NCI-H2081 (cell line): ENCODE measurements around the gene PLCG2.
A peak's percentile ranks its signal among the peaks of the same experiment; 100 is the strongest.

Experiments used
- DNase-seq, 2 experiments: peaks; one replicate each; lab custom pipeline; 2025; lab: John Stamatoyannopoulos, UW

Gene PLCG2

GRCh38 chr16:81843683-81844082, 64.6 kb downstream of the PLCG2 start:
- DNase-seq, result no peak

GRCh38 chr16:81846105-81846504, 67.0 kb downstream of the PLCG2 start:
- DNase-seq, result no peak

DNA sequence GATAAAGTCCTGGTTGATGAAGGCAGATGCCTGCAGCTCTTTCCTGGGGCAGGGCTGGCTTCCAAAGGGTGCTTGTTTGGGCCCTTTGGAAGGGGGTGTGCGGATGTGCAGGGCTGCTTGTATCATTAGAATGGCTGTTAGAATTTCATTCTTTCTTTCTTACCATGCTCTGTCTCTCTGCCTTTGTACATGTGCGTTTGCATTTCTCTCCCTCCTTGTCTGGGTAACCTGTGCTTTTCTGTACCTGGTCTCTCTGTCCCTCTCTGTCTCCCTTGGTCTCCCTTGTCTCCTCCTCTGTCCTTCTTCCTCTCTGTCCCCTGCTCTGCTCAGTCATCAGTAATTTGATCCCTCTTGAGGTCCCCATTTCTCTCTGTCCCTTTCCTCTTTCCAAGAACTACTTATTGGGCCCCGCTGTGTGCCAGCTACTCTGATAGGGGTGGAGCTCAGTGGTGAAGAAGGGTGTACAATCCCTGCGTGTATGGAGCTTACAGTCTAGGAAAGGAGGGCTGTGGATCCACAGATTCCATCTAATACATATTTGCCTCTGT, 69.3 kb downstream of the PLCG2 start:
- DNase-seq, result no peak

- no peak for DNase-seq
Measured at GRCh38 chr16:81850197-81850944, 71.3 kb downstream of the PLCG2 start.

DNA sequence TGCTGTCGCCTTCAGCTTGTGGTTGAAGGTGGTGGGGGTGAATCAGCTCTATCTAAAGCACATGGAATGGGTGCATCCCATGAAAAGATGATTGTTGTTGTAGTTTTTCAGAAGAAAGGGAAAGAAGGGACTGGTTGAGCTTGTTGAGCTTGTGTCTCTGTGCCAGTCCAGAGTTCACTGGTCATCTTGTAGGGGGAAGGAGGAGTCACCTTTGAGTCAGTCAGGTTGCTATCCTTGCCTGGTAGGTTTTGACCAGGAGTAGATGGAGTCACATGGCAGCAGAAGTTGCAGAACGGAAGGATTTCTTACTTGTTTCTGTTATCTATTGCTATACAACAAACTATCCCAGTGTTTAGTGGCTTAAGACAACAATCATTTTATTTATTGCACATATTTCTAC, 73.3 kb downstream of the PLCG2 start:
- no peak for DNase-seq

- no peak for DNase-seq
Measured at GRCh38 chr16:81855552-81856153, 76.6 kb downstream of the PLCG2 start.

DNA sequence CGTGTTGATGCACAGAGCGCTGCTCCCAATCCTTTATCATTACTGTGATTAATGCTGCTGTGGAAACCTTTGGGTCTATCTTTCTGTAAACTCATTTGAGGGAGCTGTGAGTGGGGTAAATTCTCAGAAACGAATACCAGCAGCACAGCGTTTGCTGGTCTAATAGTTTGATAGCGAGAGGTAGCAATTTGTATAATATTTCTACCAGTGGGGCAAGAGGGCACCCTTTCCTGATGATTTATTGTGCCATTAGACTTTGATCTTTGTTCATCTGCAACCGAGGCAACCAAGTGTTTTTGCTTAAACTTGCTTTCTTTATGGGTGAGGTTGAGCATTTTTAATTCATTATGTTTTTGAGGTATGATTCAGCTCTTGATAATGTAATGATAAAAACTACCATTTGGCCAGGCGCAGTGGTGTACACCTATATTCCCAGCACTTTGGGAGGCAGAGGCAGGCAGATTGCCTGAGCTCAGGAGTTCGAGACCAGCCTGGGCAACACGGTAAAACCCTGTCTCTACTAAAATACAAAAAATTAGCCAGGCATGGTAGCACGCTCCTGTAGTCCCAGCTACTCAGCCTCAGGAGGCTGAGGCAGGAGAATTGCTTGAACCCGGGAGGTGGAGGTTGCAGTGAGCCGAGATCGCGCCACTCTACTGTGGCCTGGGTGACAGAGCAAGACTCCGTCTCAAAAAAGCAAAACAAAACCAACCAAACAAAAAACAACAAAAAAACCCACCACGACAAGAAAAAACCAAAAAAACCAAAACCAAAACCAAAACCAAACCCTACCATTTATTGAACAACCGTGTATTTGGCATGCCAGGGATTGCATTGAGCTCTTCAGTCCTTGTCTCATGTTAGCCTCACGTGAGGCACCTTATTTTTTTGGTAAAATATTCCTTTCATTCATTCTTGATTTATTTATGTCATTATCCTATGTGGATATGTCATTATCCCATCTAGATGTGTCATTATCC, 81.5 kb downstream of the PLCG2 start:
- no peak for DNase-seq

DNA sequence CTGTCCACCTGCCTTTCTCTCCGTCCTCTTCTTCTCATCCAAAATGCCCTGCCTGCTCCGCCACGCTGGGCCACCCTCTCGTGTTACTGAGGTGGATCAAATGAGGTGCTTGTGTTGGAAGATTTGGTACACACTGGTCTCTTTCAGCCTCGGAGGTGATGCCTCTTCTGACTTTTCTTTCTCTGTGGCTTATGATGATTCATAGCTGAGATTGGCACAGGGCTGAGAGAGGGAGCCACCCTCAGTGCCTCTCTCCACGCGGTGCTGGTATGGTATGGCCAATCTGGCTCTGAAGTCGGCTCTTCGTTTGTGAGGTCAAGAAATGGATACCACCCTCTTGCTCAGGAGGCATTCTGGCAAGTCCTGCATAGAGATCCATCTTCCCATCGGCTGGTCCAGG, 82.4 kb downstream of the PLCG2 start:
- DNase-seq, result no peak

GRCh38 chr16:81861915-81862314, 82.8 kb downstream of the PLCG2 start:
- DNase-seq, result no peak

DNA sequence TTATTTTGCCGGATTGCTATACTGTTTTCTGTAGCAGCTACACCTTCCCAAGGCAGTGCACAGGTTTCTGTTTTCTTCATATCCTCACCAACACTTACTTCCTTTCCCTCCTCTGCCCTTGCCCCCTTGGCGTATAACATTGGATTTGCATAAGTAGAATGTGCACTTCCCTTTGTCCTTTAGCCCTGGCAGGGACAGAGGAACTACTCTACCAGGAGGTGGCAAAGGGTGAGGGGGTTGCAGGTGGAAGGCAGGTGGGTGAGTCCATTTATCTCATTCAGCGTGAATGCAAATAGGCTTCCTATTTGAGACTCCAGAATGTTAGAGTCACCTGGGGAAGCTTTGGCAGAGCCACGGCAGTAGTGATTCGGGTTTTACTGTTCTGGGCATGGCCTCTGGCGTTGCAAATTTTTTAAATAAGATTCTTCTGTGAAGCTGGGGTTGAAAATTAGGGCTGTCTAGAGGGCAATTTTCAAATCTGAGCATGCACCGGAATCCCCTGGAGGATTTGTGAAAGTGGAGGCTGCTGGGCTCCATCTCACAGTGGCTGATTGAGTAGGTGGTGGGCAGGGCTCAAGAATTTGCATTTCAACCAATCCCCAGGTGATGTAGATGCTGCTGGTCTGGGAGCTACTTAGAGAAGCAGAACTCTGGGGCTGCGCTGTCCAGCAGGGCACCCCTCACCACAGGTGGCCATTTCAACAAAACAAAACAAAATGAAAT, 84.7 kb downstream of the PLCG2 start:
- peak in 1 of 2 experiments; percentile 10 for DNase-seq

DNA sequence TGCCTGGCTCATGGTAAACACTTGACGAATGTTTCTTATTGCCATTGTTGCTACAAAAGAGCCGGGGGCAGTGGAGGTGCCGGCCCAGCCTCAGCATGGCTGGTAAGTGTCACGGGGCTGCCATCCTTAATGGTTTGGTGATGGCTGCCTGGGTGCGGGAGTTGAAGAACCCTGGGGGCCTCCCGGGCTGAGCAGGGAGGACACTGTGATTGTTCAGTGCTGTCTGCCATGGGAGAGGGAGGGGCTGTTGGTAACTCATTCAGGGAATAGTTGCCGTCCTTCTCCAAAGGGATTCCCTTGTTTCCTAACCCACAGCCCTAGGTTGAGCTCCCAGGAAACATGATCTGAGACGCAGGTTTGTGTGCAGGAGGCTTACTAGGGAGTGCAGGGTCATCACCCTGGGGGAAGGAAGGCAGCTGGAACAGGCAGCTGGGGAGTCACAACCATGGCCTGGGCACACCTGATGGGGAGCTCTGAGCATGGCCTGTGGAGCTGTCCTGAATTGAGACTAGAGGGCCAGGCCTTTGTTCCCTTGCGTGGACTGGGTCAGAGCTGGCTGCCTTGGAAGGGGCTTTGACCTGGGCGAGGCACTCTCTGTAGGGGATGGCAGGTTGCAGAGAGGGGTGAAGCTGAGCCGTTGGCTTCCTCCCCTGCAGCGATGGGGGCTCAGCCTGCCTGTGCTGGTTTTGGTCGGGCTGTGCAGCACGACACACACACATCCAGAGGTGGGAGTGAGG, 85.7 kb downstream of the PLCG2 start:
- DNase-seq, result no peak

- no peak for DNase-seq
Measured at GRCh38 chr16:81866820-81867440, 87.8 kb downstream of the PLCG2 start.

- DNase-seq, result no peak
Measured at GRCh38 chr16:81868057-81868748, 89.1 kb downstream of the PLCG2 start.

GRCh38 chr16:81869326-81869725, 90.2 kb downstream of the PLCG2 start:
- DNase-seq, result no peak

DNA sequence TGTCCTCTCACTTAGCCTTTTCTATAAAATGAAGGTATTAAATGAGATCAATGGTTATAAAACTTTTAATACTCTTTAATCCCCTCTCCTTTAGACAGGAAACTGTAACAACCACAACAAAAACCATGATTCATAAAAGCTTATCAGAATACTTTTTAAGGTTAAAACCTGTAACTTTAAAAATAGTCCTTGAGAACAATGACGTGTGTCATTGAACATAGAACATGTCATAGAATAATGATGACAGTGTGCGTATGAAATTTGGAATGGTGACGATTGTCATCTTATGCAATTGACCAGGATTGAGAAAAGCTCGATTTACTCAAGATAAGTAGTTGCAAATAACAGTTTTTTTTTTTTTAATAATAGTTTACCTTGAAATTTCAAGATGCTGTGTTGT, 94.1 kb downstream of the PLCG2 start:
- no peak for DNase-seq

DNA sequence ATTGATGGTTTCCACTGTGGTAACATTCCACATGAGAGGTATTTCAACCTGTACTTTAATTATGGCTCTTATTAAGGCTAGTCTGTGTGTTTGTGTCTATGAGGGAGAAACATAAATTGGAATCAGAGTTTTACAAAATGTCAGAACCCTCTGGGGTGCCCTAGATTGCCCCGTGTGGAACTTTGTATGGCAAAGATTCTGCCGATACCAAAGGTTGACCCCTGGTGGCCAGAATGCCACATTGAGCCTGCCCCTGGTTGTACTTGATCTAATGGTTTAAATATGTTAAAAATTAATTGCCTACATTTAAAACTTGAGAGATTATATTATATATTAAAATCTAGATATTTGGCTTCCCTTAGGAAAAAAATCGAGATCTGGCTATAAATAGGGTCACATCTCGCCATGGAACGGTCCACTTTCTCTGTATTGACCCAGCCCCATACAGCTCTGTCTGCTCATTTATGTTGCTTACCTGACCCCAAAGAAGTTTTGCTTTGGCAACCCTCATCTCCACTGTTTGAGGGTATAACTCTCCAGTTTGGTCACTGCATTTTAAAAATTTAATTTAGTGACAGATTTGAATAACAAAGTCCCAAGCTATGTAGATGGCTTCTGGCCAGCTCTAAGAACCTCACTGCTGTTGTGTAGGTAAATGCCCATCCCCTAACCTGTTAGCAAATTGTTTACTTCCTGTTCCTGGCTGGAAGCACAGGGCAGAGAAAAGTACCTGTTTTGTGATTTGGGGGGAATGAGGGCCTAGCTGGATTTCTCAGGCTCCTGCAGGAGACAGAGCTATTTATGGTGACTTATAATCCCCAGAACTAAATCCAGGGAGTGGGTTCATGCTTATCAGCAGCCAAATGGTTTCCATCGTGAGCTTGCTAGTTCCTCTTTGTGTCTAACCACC, 95.0 kb downstream of the PLCG2 start:
- peak in 1 of 2 experiments; percentile 19 for DNase-seq

- DNase-seq, result no peak
Measured at GRCh38 chr16:81875461-81875860, 96.4 kb downstream of the PLCG2 start.

- DNase-seq, result no peak
Measured at GRCh38 chr16:81876273-81876900, 97.3 kb downstream of the PLCG2 start.
